HCT116 (cell line): ENCODE results near the gene FOSB. TPM values are rescaled to one million over a fixed set of nuclear protein-coding genes. Genes with fewer than 3 reads are reported as not detected.

Source experiments
- ATAC-seq: fragments of 200-7000 bp; cut with Tn5 transposase; 2 replicates; pipeline ENCODE4 v1.9.1; 2020; ENCODE audit warnings: mild to moderate bottlenecking, moderate library complexity
- BruUV-seq: library from RNA; stranded (reverse); fragments of 400-500 nt; replicated peaks from 2 replicates; lab custom pipeline; 2021; lab: Mats Ljungman, UMichigan
- CTCF ChIA-PET: fragments of 300-600 bp; sonication (Branson Sonifier 250); formaldehyde crosslinking; loops from one replicate; lab custom pipeline; 2021; ENCODE audit warnings: antibody characterized with exemption; lab: Charles Lee
- POLR2A ChIA-PET: fragments of 300-600, 350-600 bp; sonication (Branson Sonifier 250); formaldehyde crosslinking; loops from one replicate; lab custom pipeline; 2021; ENCODE audit warnings: antibody characterized with exemption; lab: Charles Lee
- RAD21 ChIA-PET, 2 experiments: fragments of 300-600 bp; sonication (Branson Sonifier 250); formaldehyde crosslinking; loops; one replicate each; lab custom pipeline; 2023; ENCODE audit warnings: low total read pairs in 2 of 2; ENCODE audit not compliant: uncharacterized antibody in 2 of 2, unreplicated experiment in 2 of 2, low non-redundant PET in 1 of 2; lab: Charles Lee
- DNase-seq: peaks from one replicate; pipeline ENCODE4 v3.0.0-alpha.2; 2010; ENCODE audit warnings: low read depth, low spot score
- H2AFZ ChIP-seq: fragments of 200-600 bp; shearing (Covaris generic), sonication (generic); 2 replicates; pipeline ENCODE4 v1.6.1; 2017; ENCODE audit warnings: low read depth, mixed run types, mixed read lengths, antibody characterized with exemption, low read length; ENCODE audit not compliant: poor library complexity, severe bottlenecking
- H3K27ac ChIP-seq: 2 replicates; pipeline ENCODE4 v1.5.1; 2012; ENCODE audit warnings: low read depth, low read length
- H3K27me3 ChIP-seq: fragments of 200-600 bp; sonication (generic); 2 replicates; pipeline ENCODE4 v1.6.1; 2016; ENCODE audit warnings: mixed run types, low read length, mixed read lengths; ENCODE audit not compliant: insufficient read depth
- H3K36me3 ChIP-seq, 2 experiments: fragments of 200-500 bp in 1 of 2; fragments of 200-600 bp in 1 of 2; sonication (Bioruptor generic) in 1 of 2; sonication (generic) in 1 of 2; 2 replicates each; pipeline versions ENCODE4 v1.5.1 to v1.6.1; 2014 to 2016; ENCODE audit warnings: low read length in 2 of 2, inconsistent platforms in 1 of 2, mixed read lengths in 1 of 2, mixed run types in 1 of 2; ENCODE audit not compliant: insufficient read depth in 2 of 2, control insufficient read depth in 1 of 2
- H3K4me1 ChIP-seq, 2 experiments: fragments of 200-600 bp in 1 of 2; sonication (generic) in 1 of 2; 2 replicates each; pipeline versions ENCODE4 v1.5.1 to v1.6.1; 2012 to 2017; ENCODE audit warnings: low read length in 2 of 2, inconsistent platforms in 1 of 2, mild to moderate bottlenecking in 1 of 2, mixed read lengths in 1 of 2, mixed run types in 1 of 2, moderate library complexity in 1 of 2; ENCODE audit not compliant: insufficient read depth in 2 of 2, control insufficient read depth in 1 of 2
- H3K4me2 ChIP-seq: fragments of 200-600 bp; sonication (generic); 2 replicates; pipeline ENCODE4 v1.6.1; 2017; ENCODE audit warnings: mixed run types, low read length, mixed read lengths
- H3K4me3 ChIP-seq, 2 experiments: fragments of 200-600 bp in 1 of 2; sonication (generic) in 1 of 2; replicated peaks in 1 of 2; 2 replicates each; pipeline ENCODE4 v1.5.1; 2011 to 2016; ENCODE audit warnings: low read length in 2 of 2, control low read depth in 1 of 2, low read depth in 1 of 2, mild to moderate bottlenecking in 1 of 2, mixed read lengths in 1 of 2, mixed run types in 1 of 2
- H3K79me2 ChIP-seq: fragments of 200-600 bp; sonication (generic); 2 replicates; pipeline ENCODE4 v1.6.1; 2017; ENCODE audit warnings: mild to moderate bottlenecking, mixed run types, low read length, moderate library complexity, mixed read lengths; ENCODE audit not compliant: insufficient read depth
- H3K9ac ChIP-seq: fragments of 200-600 bp; sonication (generic); 2 replicates; pipeline ENCODE4 v1.6.1; 2016; ENCODE audit warnings: low read length, mixed read lengths
- H3K9me2 ChIP-seq: fragments of 200-600 bp; sonication (generic), shearing (Covaris generic); 2 replicates; pipeline ENCODE4 v1.6.1; 2017; ENCODE audit warnings: mixed run types, mild to moderate bottlenecking, moderate library complexity; ENCODE audit not compliant: insufficient read depth
- H3K9me3 ChIP-seq, 2 experiments: fragments of 200-500 bp in 1 of 2; fragments of 200-600 bp in 1 of 2; sonication (Bioruptor generic) in 1 of 2; sonication (generic) in 1 of 2; 2 replicates each; pipeline ENCODE4 v1.6.1; 2014 to 2017; ENCODE audit warnings: low read length in 2 of 2, mixed read lengths in 2 of 2, inconsistent platforms in 1 of 2, low read depth in 1 of 2, mild to moderate bottlenecking in 1 of 2, mixed run types in 1 of 2, moderate library complexity in 1 of 2; ENCODE audit not compliant: control insufficient read depth in 1 of 2, insufficient read depth in 1 of 2
- H4K20me1 ChIP-seq: fragments of 200-600 bp; sonication (generic), shearing (Covaris generic); 2 replicates; pipeline ENCODE4 v1.6.1; 2017; ENCODE audit warnings: mixed run types, mild to moderate bottlenecking, moderate library complexity; ENCODE audit not compliant: insufficient read depth
- EGR1 ChIP-seq: IDR thresholded peaks from 2 replicates; pipeline ENCODE4 v1.6.1; 2012; ENCODE audit warnings: low read depth
- ELF1 ChIP-seq: IDR thresholded peaks from 2 replicates; pipeline ENCODE4 v1.6.1; 2012; ENCODE audit warnings: low read depth, borderline replicate concordance
- intact Hi-C: fragments of 100-400 bp; cut with micrococcal nuclease; formaldehyde crosslinking; loops from 2 replicates; pipeline ENCODE4 v1.10.0; 2022
- total RNA-seq: library from RNA; stranded (reverse); gene quantifications from one replicate; pipeline ENCODE4 v1.2.1, GENCODE V29; 2021; ENCODE audit not compliant: unreplicated experiment
- TF ChIP-seq, protein P1 (sequence below): IDR thresholded peaks from 2 replicates; pipeline ENCODE4 v1.6.1; 2012
- TF ChIP-seq, protein P2 (sequence below): IDR thresholded peaks from 2 replicates; pipeline ENCODE4 v1.6.1; 2012; ENCODE audit warnings: low read depth

The FOSB gene
- total RNA-seq, 1 experiment from 2014 or later, result 12.6 TPM

DNA sequence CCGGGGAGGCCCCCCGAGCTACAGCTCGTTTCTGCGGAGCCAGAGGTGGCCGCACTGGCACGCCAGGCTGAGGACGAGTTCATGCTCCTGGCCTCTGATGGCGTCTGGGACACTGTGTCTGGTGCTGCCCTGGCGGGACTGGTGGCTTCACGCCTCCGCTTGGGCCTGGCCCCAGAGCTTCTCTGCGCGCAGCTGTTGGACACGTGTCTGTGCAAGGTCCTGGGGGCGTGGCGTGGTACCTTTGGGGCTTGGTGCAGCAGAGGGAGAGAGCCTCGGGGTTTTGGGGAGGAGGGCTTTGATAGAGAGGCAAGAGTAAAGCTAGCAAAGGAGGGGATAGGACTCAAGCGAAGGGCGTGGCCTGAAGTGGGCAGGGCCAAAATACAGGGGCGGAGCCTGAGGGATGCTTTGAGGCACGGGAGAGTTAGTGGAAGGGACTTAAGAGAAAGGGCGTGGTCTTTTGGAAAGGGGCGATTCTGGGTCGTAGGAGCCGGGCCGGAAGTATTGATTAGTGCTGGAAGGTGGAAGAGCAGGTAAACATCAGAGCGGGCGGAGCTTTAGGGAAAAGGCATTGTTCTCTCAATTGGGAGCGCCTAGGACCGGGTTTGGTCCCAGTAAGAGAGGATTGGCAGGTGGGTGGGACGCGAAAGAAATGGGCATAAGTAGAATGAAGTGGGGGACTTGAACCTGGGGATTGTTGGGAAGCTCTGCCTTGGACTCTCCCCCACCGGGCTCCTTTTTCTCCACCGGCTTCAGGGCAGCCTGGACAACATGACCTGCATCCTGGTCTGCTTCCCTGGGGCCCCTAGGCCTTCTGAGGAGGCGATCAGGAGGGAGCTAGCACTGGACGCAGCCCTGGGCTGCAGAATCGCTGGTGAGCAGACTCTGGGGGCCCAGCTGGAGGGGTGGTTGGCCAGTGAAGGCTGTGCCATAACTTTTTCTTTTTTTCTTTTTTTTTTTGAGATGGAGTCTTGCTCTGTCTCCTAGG is 31.7 kb downstream of the FOSB start (continued):
- TF ChIP-seq, protein P1, sequence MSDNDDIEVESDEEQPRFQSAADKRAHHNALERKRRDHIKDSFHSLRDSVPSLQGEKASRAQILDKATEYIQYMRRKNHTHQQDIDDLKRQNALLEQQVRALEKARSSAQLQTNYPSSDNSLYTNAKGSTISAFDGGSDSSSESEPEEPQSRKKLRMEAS, result no peak
- TF ChIP-seq ELF1, result no peak
- no peak for TF ChIP-seq EGR1

DNA sequence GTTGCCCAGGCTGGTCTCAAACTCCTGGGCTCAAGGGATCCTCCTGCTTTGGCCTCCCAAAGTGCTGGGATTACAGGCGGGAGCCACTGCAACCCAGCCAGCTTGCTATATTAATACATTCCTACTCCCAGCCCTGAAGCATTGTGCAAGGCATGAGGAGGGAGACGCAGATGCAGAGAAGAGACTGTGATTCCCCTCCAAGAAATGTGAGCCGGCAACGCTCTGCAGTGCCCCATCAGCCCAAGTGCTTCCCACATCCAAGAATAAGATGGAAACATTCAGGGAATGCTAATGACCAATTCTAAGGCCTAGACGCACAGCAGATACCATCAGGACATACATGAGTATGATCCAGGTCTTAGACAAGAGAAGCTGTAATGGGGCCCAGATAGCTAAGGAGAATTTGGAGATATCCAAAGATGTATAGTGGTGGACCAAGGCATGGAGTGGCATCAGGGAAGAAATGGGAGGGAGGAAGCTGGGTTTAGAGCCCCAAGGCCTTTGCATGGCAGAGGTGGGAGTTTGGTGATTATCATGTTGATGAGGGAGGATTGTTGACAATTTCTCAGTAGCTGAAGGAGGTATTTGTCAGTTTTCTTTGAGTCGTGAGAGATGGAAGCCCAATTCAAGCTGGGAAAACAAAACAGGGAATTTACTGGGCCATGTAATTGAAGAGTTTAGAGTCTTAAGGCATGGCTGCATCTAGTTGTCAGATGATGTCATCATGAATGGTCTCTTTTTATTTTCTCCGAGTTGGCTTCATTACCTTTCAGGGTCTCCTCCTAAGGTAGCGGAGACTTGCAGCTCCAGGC is 33.3 kb downstream of the FOSB start:
- Histone ChIP-seq H3K27ac (no peak overlapping the region), H3K9me3 (no peaks in the 10 kb centered on the region), H3K4me3 (no peak overlapping the region), H3K9me2 (no peaks in the 10 kb centered on the region), H2AFZ (no peak overlapping the region), H3K4me2 (no peak overlapping the region), H4K20me1 (no peaks in the 10 kb centered on the region), H3K9ac (no peak overlapping the region), H3K79me2 (no peaks in the 10 kb centered on the region), H3K4me1 (peaks cover 29 to 44% of the 10 kb centered on the region in 2 experiments; a peak in 3 of 4 replicates), H3K27me3 (peaks cover 1% of the 10 kb centered on the region; the same call in 1 of the 2 replicates), H3K36me3 (no peaks in the 10 kb centered on the region)
- intact Hi-C loops, result no loop called here
- ATAC-seq (no peak), DNase-seq (no peak)
- CTCF ChIA-PET, result no interaction called here
- no TSS peak for BruUV-seq
- RAD21 ChIA-PET, result no interaction called here
- POLR2A ChIA-PET, result no interaction called here
- TF ChIP-seq, protein P2, sequence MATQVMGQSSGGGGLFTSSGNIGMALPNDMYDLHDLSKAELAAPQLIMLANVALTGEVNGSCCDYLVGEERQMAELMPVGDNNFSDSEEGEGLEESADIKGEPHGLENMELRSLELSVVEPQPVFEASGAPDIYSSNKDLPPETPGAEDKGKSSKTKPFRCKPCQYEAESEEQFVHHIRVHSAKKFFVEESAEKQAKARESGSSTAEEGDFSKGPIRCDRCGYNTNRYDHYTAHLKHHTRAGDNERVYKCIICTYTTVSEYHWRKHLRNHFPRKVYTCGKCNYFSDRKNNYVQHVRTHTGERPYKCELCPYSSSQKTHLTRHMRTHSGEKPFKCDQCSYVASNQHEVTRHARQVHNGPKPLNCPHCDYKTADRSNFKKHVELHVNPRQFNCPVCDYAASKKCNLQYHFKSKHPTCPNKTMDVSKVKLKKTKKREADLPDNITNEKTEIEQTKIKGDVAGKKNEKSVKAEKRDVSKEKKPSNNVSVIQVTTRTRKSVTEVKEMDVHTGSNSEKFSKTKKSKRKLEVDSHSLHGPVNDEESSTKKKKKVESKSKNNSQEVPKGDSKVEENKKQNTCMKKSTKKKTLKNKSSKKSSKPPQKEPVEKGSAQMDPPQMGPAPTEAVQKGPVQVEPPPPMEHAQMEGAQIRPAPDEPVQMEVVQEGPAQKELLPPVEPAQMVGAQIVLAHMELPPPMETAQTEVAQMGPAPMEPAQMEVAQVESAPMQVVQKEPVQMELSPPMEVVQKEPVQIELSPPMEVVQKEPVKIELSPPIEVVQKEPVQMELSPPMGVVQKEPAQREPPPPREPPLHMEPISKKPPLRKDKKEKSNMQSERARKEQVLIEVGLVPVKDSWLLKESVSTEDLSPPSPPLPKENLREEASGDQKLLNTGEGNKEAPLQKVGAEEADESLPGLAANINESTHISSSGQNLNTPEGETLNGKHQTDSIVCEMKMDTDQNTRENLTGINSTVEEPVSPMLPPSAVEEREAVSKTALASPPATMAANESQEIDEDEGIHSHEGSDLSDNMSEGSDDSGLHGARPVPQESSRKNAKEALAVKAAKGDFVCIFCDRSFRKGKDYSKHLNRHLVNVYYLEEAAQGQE, result no peak
